ENCODE data around the gene TBC1D10A. TPM values are rescaled to one million over a fixed set of nuclear protein-coding genes. Genes with fewer than 3 reads are reported as not detected.
"Not testable (repeated sequence)": the region's sequence is repeated elsewhere in the genome, so short reads cannot be mapped to it uniquely, and the experiment has no call there.

TBC1D10A gene
- total RNA-seq, 1 donor from 2014 or later: 32.7 TPM

DNA sequence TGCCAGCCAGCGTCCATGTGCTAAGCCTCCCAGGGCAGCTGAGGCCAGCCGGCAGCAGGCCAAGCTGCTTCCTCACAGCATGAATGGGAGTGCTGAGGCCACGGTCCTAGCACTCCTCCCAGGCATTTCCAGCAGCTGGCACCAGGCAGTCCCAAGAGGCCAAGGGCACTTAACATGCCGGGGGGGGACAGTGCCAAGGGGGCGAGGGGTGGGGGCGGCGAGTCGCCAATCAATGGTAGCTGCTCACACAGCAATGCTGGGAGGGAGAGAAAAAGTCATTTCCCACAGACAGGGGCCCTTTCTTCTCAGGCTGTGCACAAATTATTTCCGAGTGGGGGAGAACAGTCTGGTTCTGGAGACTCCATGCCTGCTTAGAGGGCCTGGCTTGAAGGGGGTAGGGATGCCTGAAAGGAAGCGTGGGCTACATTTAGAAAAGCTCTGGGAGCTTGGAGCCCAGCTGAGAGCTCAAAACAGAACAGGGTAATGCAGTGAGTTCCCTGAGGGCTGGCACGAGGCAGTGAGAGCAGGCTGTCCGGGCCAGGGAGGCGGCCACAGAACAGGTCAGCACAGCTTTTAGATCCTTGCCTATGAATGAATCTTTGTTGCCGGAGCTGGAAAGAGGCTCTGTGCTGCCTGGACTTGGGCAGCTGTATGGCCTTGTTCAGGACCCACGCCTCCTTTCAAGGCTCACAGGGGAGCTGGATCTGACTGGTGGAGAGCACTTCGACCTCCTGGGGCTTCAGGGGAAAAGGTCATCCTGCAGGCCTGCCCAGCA is 14.4 kb upstream of the TBC1D10A start:
- H3K27me3 Mint-ChIP-seq (ENCODE audit: low read depth, unreplicated experiment): no peaks in the 10 kb centered on the region
- no peaks in the 10 kb centered on the region for H3K4me1 ChIP-seq (ENCODE audit: insufficient read depth, low read length)
- no peak overlapping the region for H3K27ac ChIP-seq (ENCODE audit: low read depth, low read length)
- H3K36me3 ChIP-seq (ENCODE audit: insufficient read depth, low read length): peaks cover 86% of the 10 kb centered on the region
- peaks cover 55% of the 10 kb centered on the region for H4K20me1 ChIP-seq (ENCODE audit: insufficient read depth, low read length)
- H3K36me3 Mint-ChIP-seq (ENCODE audit: low read depth, unreplicated experiment): peaks cover 48% of the 10 kb centered on the region
- no peak for FAIRE-seq
- no peak overlapping the region for H2AFZ ChIP-seq (ENCODE audit: low read depth, low read length)
- no peak overlapping the region for H3K27ac Mint-ChIP-seq (ENCODE audit: unreplicated experiment)
- H3K4me1 Mint-ChIP-seq (ENCODE audit: low read depth, unreplicated experiment): no peaks in the 10 kb centered on the region
- H3K9me3 ChIP-seq (ENCODE audit: insufficient read depth, low read depth, low read length): no peaks in the 10 kb centered on the region
- H3K4me2 ChIP-seq (ENCODE audit: low read length): no peak overlapping the region
- no peak overlapping the region for H3K4me3 Mint-ChIP-seq (ENCODE audit: unreplicated experiment)
- no peak for DNase-seq (ENCODE audit: low read depth)
- peaks cover 3% of the 10 kb centered on the region for H3K79me2 ChIP-seq (ENCODE audit: insufficient read depth, low read length)
- no peak overlapping the region for H3K9ac ChIP-seq (ENCODE audit: low read length)
- TF ChIP-seq, protein P1, sequence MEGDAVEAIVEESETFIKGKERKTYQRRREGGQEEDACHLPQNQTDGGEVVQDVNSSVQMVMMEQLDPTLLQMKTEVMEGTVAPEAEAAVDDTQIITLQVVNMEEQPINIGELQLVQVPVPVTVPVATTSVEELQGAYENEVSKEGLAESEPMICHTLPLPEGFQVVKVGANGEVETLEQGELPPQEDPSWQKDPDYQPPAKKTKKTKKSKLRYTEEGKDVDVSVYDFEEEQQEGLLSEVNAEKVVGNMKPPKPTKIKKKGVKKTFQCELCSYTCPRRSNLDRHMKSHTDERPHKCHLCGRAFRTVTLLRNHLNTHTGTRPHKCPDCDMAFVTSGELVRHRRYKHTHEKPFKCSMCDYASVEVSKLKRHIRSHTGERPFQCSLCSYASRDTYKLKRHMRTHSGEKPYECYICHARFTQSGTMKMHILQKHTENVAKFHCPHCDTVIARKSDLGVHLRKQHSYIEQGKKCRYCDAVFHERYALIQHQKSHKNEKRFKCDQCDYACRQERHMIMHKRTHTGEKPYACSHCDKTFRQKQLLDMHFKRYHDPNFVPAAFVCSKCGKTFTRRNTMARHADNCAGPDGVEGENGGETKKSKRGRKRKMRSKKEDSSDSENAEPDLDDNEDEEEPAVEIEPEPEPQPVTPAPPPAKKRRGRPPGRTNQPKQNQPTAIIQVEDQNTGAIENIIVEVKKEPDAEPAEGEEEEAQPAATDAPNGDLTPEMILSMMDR (IDR thresholded peaks at IDR 0.05; ENCODE audit: insufficient read depth, low read depth, low read length): no peak
- TF ChIP-seq EZH2 (IDR thresholded peaks at IDR 0.05; ENCODE audit: insufficient read depth, low read length): no peak
- no peaks in the 10 kb centered on the region for H3K27me3 ChIP-seq (ENCODE audit: insufficient read depth, low read length)
- H3K4me3 ChIP-seq (ENCODE audit: insufficient read depth, low read depth, low read length): no peak overlapping the region
- no peaks in the 10 kb centered on the region for H3K9me3 Mint-ChIP-seq (ENCODE audit: unreplicated experiment)

DNA sequence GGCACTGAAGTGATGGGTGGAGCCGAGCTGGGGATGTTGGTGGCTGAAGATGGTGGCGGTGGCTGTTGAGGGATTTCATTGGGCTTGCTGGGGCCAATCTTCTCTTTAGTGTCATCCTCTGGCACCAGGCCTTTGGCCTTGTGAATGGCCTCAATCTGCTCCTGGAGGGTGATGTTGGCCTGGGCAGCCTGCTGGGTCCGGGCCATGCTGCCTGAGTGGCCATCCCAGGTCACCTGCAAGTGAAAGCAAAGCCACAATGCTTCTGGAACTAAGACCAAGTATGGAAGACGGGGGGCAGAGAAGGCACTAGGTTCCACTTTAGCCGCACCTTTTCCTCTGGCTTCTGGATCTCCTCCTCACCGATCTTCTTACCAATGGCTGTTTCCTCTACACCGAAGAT is 12.1 kb upstream of the TBC1D10A start:
- no peak overlapping the region for H3K4me3 Mint-ChIP-seq (ENCODE audit: unreplicated experiment)
- FAIRE-seq: no peak

DNA sequence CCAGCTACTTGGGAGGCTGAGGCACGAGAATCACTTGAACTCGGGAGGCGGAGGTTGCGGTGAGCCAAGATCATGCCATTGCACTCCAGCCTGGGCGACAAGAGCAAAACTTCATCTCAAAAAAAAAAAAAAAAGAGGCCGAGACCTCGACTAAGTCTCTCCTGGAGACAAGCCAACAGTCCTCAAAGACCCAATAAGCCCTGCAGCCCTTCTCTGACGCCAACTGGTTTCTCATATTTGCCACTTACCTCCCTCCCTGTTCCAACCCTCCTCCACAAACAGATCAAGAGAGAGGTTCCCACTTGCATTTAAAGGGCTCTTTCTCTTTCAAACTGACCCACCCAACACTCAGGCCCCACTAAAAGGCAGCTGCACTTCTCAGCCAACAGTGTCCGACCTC is 11.6 kb upstream of the TBC1D10A start:
- not testable (repeated sequence) for H3K9me3 Mint-ChIP-seq (ENCODE audit: unreplicated experiment); H3K4me1 ChIP-seq (ENCODE audit: insufficient read depth, low read length); FAIRE-seq; H2AFZ ChIP-seq (ENCODE audit: low read depth, low read length); H3K27me3 Mint-ChIP-seq (ENCODE audit: low read depth, unreplicated experiment); H3K79me2 ChIP-seq (ENCODE audit: insufficient read depth, low read length); H3K27ac ChIP-seq (ENCODE audit: low read depth, low read length); H3K27ac Mint-ChIP-seq (ENCODE audit: unreplicated experiment); H3K4me1 Mint-ChIP-seq (ENCODE audit: low read depth, unreplicated experiment); DNase-seq (ENCODE audit: low read depth); H3K4me3 Mint-ChIP-seq (ENCODE audit: unreplicated experiment); H3K9ac ChIP-seq (ENCODE audit: low read length); H3K4me3 ChIP-seq (ENCODE audit: insufficient read depth, low read depth, low read length); H3K9me3 ChIP-seq (ENCODE audit: insufficient read depth, low read depth, low read length); H3K27me3 ChIP-seq (ENCODE audit: insufficient read depth, low read length); H3K4me2 ChIP-seq (ENCODE audit: low read length)
- Histone ChIP-seq H3K36me3 (ENCODE audit: insufficient read depth, low read length) (peaks cover 83% of the 10 kb centered on the region), H4K20me1 (ENCODE audit: insufficient read depth, low read length) (peaks cover 41% of the 10 kb centered on the region)
- peaks cover 57% of the 10 kb centered on the region for H3K36me3 Mint-ChIP-seq (ENCODE audit: low read depth, unreplicated experiment)

More for the DNA sequence above, 12.1 kb upstream of the TBC1D10A start:
- H3K27ac ChIP-seq (ENCODE audit: low read depth, low read length): no peak overlapping the region
- Mint-ChIP-seq H3K36me3 (ENCODE audit: low read depth, unreplicated experiment) (peaks cover 58% of the 10 kb centered on the region), H3K27ac (ENCODE audit: unreplicated experiment) (no peak overlapping the region), H3K4me1 (ENCODE audit: low read depth, unreplicated experiment) (no peaks in the 10 kb centered on the region), H3K27me3 (ENCODE audit: low read depth, unreplicated experiment) (no peaks in the 10 kb centered on the region), H3K9me3 (ENCODE audit: unreplicated experiment) (no peaks in the 10 kb centered on the region)
- no peaks in the 10 kb centered on the region for H3K9me3 ChIP-seq (ENCODE audit: insufficient read depth, low read depth, low read length)
- H3K4me1 ChIP-seq (ENCODE audit: insufficient read depth, low read length): no peaks in the 10 kb centered on the region
- DNase-seq (ENCODE audit: low read depth): no peak
- no peak for TF ChIP-seq EZH2 (IDR thresholded peaks at IDR 0.05; ENCODE audit: insufficient read depth, low read length)
- TF ChIP-seq, protein P1 (IDR thresholded peaks at IDR 0.05; ENCODE audit: insufficient read depth, low read depth, low read length): no peak
- peaks cover 44% of the 10 kb centered on the region for H4K20me1 ChIP-seq (ENCODE audit: insufficient read depth, low read length)
- peaks cover 83% of the 10 kb centered on the region for H3K36me3 ChIP-seq (ENCODE audit: insufficient read depth, low read length)
- no peak overlapping the region for H3K4me3 ChIP-seq (ENCODE audit: insufficient read depth, low read depth, low read length)
- no peak overlapping the region for H2AFZ ChIP-seq (ENCODE audit: low read depth, low read length)
- H3K27me3 ChIP-seq (ENCODE audit: insufficient read depth, low read length): no peaks in the 10 kb centered on the region
- no peak overlapping the region for H3K4me2 ChIP-seq (ENCODE audit: low read length)
- no peak overlapping the region for H3K9ac ChIP-seq (ENCODE audit: low read length)
- H3K79me2 ChIP-seq (ENCODE audit: insufficient read depth, low read length): no peaks in the 10 kb centered on the region

Data from astrocyte (in vitro differentiated cells and primary cell).